AG04450 (cell line): ENCODE results near the gene ZMYND8. TPM values are rescaled to one million over a fixed set of nuclear protein-coding genes. Genes with fewer than 3 reads are reported as not detected.
"Not testable (repeated sequence)": the region's sequence is repeated elsewhere in the genome, so short reads cannot be mapped to it uniquely, and the experiment has no call there.

Experiments used
- CTCF ChIA-PET: fragments of 300-600, 350-600 bp; formaldehyde crosslinking; extraction: SDS; loops from one replicate; lab custom pipeline; 2022; ENCODE audit warnings: antibody characterized with exemption, inconsistent platforms; lab: Charles Lee
- POLR2A ChIA-PET: fragments of 350-600 bp; formaldehyde crosslinking; extraction: SDS; loops from one replicate; lab custom pipeline; 2021; ENCODE audit warnings: antibody characterized with exemption, inconsistent platforms; lab: Yijun Ruan, JAX
- DNase-seq: peaks from one replicate; pipeline ENCODE4 v3.0.0-alpha.2; 2011; ENCODE audit warnings: low read depth, low spot score
- H3K27ac ChIP-seq: one replicate; pipeline ENCODE4 v1.5.1; 2012; ENCODE audit warnings: low read depth, low read length, control low read depth
- H3K27me3 ChIP-seq: one replicate; pipeline ENCODE4 v1.6.0; 2012; ENCODE audit warnings: low read length; ENCODE audit not compliant: control insufficient read depth, insufficient read depth
- H3K4me3 ChIP-seq: 2 replicates; pipeline ENCODE4 v1.5.1; 2011; ENCODE audit warnings: mild to moderate bottlenecking, low read depth, low read length, control low read depth
- H3K9me3 ChIP-seq: 2 replicates; pipeline ENCODE4 v1.5.1; 2012; ENCODE audit warnings: low read length; ENCODE audit not compliant: control insufficient read depth, insufficient read depth
- polyA plus RNA-seq: library from polyadenylated mRNA; depleted of rRNA; stranded (reverse); fragments of >200 nt; gene quantifications from 2 replicates; pipeline ENCODE4 v1.2.3, GENCODE V29; 2011
- TF ChIP-seq, protein P1 (sequence below): IDR thresholded peaks from 2 replicates; pipeline ENCODE4 v1.5.1; 2011; ENCODE audit warnings: low read depth, low read length, control low read depth, inconsistent platforms

The ZMYND8 gene
- polyA plus RNA-seq, 1 experiment: 23.1 TPM

- H3K9me3 ChIP-seq: no peaks in the 10 kb centered on the region
- no peaks in the 10 kb centered on the region for H3K27me3 ChIP-seq
- TF ChIP-seq, protein P1, sequence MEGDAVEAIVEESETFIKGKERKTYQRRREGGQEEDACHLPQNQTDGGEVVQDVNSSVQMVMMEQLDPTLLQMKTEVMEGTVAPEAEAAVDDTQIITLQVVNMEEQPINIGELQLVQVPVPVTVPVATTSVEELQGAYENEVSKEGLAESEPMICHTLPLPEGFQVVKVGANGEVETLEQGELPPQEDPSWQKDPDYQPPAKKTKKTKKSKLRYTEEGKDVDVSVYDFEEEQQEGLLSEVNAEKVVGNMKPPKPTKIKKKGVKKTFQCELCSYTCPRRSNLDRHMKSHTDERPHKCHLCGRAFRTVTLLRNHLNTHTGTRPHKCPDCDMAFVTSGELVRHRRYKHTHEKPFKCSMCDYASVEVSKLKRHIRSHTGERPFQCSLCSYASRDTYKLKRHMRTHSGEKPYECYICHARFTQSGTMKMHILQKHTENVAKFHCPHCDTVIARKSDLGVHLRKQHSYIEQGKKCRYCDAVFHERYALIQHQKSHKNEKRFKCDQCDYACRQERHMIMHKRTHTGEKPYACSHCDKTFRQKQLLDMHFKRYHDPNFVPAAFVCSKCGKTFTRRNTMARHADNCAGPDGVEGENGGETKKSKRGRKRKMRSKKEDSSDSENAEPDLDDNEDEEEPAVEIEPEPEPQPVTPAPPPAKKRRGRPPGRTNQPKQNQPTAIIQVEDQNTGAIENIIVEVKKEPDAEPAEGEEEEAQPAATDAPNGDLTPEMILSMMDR: no peak
- no peak overlapping the region for H3K27ac ChIP-seq
- no peak overlapping the region for H3K4me3 ChIP-seq
- DNase-seq: no peak
- ChIA-PET CTCF (no interaction called here), POLR2A (no interaction called here)
Observed at GRCh38 chr20:47183367-47183766, 173.1 kb downstream of the ZMYND8 start.

GRCh38 chr20:47181056-47181862 is 175.2 kb downstream of the ZMYND8 start:
- POLR2A ChIA-PET: no interaction called here
- H3K27me3 ChIP-seq: no peaks in the 10 kb centered on the region
- H3K9me3 ChIP-seq: no peaks in the 10 kb centered on the region
- H3K4me3 ChIP-seq: no peak overlapping the region
- H3K27ac ChIP-seq: no peak overlapping the region
- TF ChIP-seq, protein P1: no peak
- CTCF ChIA-PET: interaction anchor here (0.9 to 1.1 kb wide), 2 partner anchors 15 to 427 kb away, joined by 3 to 5 read pairs; no protein-coding TSS in a partner anchor
- DNase-seq: peak; percentile 29

- POLR2A ChIA-PET: no interaction called here
- CTCF ChIA-PET: no interaction called here
- no peak for DNase-seq
- TF ChIP-seq, protein P1: no peak
- H3K27me3 ChIP-seq: no peaks in the 10 kb centered on the region
- H3K9me3 ChIP-seq: no peaks in the 10 kb centered on the region
- no peak overlapping the region for H3K27ac ChIP-seq
- no peak overlapping the region for H3K4me3 ChIP-seq
Observed at GRCh38 chr20:47179267-47179666, 177.2 kb downstream of the ZMYND8 start.

DNA sequence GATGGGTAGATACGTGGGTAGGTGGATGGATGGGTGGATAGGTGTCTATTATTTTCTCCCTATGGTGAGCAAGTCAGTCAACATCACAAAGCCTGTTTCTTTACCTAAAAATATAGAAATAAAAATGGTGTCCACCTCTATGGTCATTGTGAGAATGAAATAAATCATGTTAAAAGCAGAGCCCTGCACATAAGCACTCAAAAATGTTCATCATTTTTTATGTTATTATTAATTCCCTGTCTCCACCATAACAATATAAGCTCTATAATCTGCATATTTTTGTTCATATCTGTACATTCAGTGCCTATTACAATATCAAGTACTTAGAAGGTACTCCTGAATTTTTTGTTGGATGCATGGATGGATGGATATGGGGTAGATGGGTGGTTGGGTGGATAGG is 177.6 kb downstream of the ZMYND8 start:
- H3K4me3 ChIP-seq: no peak overlapping the region
- TF ChIP-seq, protein P1: no peak
- POLR2A ChIA-PET: no interaction called here
- H3K27ac ChIP-seq: no peak overlapping the region
- CTCF ChIA-PET: interaction anchor here (0.6 kb wide), 1 partner anchor 158 kb away, joined by 3 read pairs; no protein-coding TSS in a partner anchor
- H3K9me3 ChIP-seq: no peaks in the 10 kb centered on the region
- no peaks in the 10 kb centered on the region for H3K27me3 ChIP-seq
- DNase-seq: no peak

GRCh38 chr20:47178277-47178676 is 178.2 kb downstream of the ZMYND8 start:
- Histone ChIP-seq H3K27me3 (no peaks in the 10 kb centered on the region), H3K27ac (no peak overlapping the region), H3K4me3 (no peak overlapping the region), H3K9me3 (no peaks in the 10 kb centered on the region)
- no peak for DNase-seq
- TF ChIP-seq, protein P1: no peak
- CTCF ChIA-PET: interaction anchor here (0.6 kb wide), 1 partner anchor 158 kb away, joined by 3 read pairs; no protein-coding TSS in a partner anchor
- POLR2A ChIA-PET: no interaction called here

DNA sequence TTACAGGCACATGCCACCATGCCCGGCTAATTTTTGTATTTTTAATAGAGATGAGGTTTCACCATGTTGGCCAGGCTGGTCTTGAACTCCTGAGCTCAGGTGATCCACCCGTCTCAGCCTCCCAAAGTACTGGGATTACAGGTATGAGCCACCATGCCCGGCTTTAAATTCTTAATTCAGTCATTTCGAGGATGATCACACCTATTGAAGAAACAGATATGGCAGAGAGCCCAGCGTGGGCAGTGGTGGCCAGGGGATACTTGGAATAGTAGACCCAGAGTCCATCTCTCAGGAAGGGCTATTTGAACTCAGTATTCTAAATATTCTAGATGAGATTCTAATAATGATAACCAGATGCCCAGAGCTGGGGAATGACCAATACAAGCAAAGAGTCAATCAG is 180.3 kb downstream of the ZMYND8 start:
- H3K9me3 ChIP-seq, DNase-seq, H3K27ac ChIP-seq, POLR2A ChIA-PET, H3K27me3 ChIP-seq, H3K4me3 ChIP-seq: not testable (repeated sequence)
- CTCF ChIA-PET: interaction anchor here (0.6 to 0.7 kb wide), 2 partner anchors 20 to 1165 kb away, joined by 3 to 4 read pairs; no protein-coding TSS in a partner anchor
